Measurements from ENCODE around the gene CCDC33.

CCDC33 gene

GRCh38 chr15:74207652-74208440, 28.3 kb upstream of the CCDC33 start:
- Histone ChIP-seq H3K9ac (no peak overlapping the region), H3K79me2 (no peaks in the 10 kb centered on the region), H3K27me3 (ENCODE audit: control insufficient read depth, insufficient read depth, low read length) (no peaks in the 10 kb centered on the region), H3K9me3 (ENCODE audit: control insufficient read depth, low read length) (no peaks in the 10 kb centered on the region), H3K4me1 (peaks cover 7% of the 10 kb centered on the region), H3K36me3 (ENCODE audit: control insufficient read depth, insufficient read depth, low read length) (no peaks in the 10 kb centered on the region), H3K27ac (no peak overlapping the region), H3K4me2 (ENCODE audit: low read length) (no peak overlapping the region), H2AFZ (no peak overlapping the region), H3K4me3 (ENCODE audit: low read depth, low read length) (no peak overlapping the region)
- no peak for TF ChIP-seq CTCF (IDR thresholded peaks at IDR 0.05)

- Histone ChIP-seq H3K4me1 (peaks cover 7% of the 10 kb centered on the region), H3K9ac (no peak overlapping the region), H3K79me2 (no peaks in the 10 kb centered on the region), H2AFZ (no peak overlapping the region), H3K27me3 (ENCODE audit: control insufficient read depth, insufficient read depth, low read length) (no peaks in the 10 kb centered on the region), H3K27ac (no peak overlapping the region), H3K9me3 (ENCODE audit: control insufficient read depth, low read length) (no peaks in the 10 kb centered on the region), H3K36me3 (ENCODE audit: control insufficient read depth, insufficient read depth, low read length) (no peaks in the 10 kb centered on the region), H3K4me3 (ENCODE audit: low read depth, low read length) (no peak overlapping the region), H3K4me2 (ENCODE audit: low read length) (no peak overlapping the region)
- no peak for TF ChIP-seq CTCF (IDR thresholded peaks at IDR 0.05)
Observed at GRCh38 chr15:74208496-74208895, 27.6 kb upstream of the CCDC33 start.

- Histone ChIP-seq H3K4me1 (peaks cover 7% of the 10 kb centered on the region), H3K79me2 (no peaks in the 10 kb centered on the region), H3K4me2 (ENCODE audit: low read length) (no peak overlapping the region), H3K27me3 (ENCODE audit: control insufficient read depth, insufficient read depth, low read length) (no peaks in the 10 kb centered on the region), H3K27ac (no peak overlapping the region), H3K9me3 (ENCODE audit: control insufficient read depth, low read length) (no peaks in the 10 kb centered on the region), H2AFZ (no peak overlapping the region), H3K4me3 (ENCODE audit: low read depth, low read length) (no peak overlapping the region), H3K9ac (no peak overlapping the region), H3K36me3 (ENCODE audit: control insufficient read depth, insufficient read depth, low read length) (no peaks in the 10 kb centered on the region)
- no peak for TF ChIP-seq CTCF (IDR thresholded peaks at IDR 0.05)
Observed at GRCh38 chr15:74208901-74209559, 27.1 kb upstream of the CCDC33 start.

- Histone ChIP-seq H3K27ac (no peak overlapping the region), H3K9me3 (ENCODE audit: control insufficient read depth, low read length) (no peaks in the 10 kb centered on the region), H3K27me3 (ENCODE audit: control insufficient read depth, insufficient read depth, low read length) (no peaks in the 10 kb centered on the region), H3K9ac (no peak overlapping the region), H3K4me1 (peaks cover 7% of the 10 kb centered on the region), H3K36me3 (ENCODE audit: control insufficient read depth, insufficient read depth, low read length) (no peaks in the 10 kb centered on the region), H3K4me2 (ENCODE audit: low read length) (no peak overlapping the region), H3K79me2 (no peaks in the 10 kb centered on the region), H2AFZ (no peak overlapping the region), H3K4me3 (ENCODE audit: low read depth, low read length) (no peak overlapping the region)
- TF ChIP-seq CTCF (IDR thresholded peaks at IDR 0.05), result no peak
Observed at GRCh38 chr15:74209560-74209958, 26.6 kb upstream of the CCDC33 start.

Measured in parathyroid adenoma (tissue), 2 donors.